B cell (primary cell): Measurements from ENCODE around the gene AIF1. TPM values are rescaled to one million over a fixed set of nuclear protein-coding genes. Genes with fewer than 3 reads are reported as not detected.

Experiments
- ATAC-seq: fragments of 200-7000 bp; cut with Tn5 transposase; one replicate; pipeline ENCODE4 v1.10.0; 2021; ENCODE audit warnings: low read depth, mild to moderate bottlenecking, moderate number of reproducible peaks, moderate library complexity
- CTCF ChIA-PET: fragments of 350-600 bp; sonication (Branson Sonifier 250); formaldehyde crosslinking; loops from one replicate; lab custom pipeline; 2021; ENCODE audit warnings: antibody characterized with exemption, inconsistent platforms; lab: Charles Lee
- POLR2A ChIA-PET: fragments of 350-600 bp; sonication (Branson Sonifier 250); formaldehyde crosslinking; loops from one replicate; lab custom pipeline; 2021; ENCODE audit warnings: antibody characterized with exemption; lab: Charles Lee
- DNase-seq: peaks from one replicate; pipeline ENCODE4 v3.0.0; 2013
- H2AFZ ChIP-seq: 2 replicates; pipeline ENCODE4 v1.6.1; 2012; ENCODE audit warnings: mild to moderate bottlenecking, low read depth, low read length; ENCODE audit not compliant: insufficient read depth, poor library complexity, severe bottlenecking
- H3K27ac ChIP-seq, 2 donors: 1 replicate in 1 of 2; 2 replicates in 1 of 2; pipeline ENCODE4 v1.5.1; 2012 to 2013; ENCODE audit warnings: low read length in 2 of 2, mild to moderate bottlenecking in 2 of 2, moderate library complexity in 1 of 2
- H3K27me3 ChIP-seq, 4 experiments: fragments of 200-600 bp in 1 of 4; sonication (generic) in 1 of 4; replicated peaks in 1 of 4; 1 replicate in 2 of 4; 2 replicates in 2 of 4; pipeline versions ENCODE4 v1.6.1 to v1.7.0; 2013 to 2016; ENCODE audit warnings: low read length in 3 of 4, mild to moderate bottlenecking in 2 of 4, mixed read lengths in 1 of 4, moderate library complexity in 1 of 4; ENCODE audit not compliant: insufficient read depth in 4 of 4, control insufficient read depth in 3 of 4; ENCODE audit errors: control extremely low read depth in 1 of 4
- H3K36me3 ChIP-seq, 2 experiments: replicated peaks in 1 of 2; 1 replicate in 1 of 2; 2 replicates in 1 of 2; pipeline versions ENCODE4 v1.6.1 to v1.7.1; 2013; ENCODE audit warnings: low read length in 1 of 2; ENCODE audit not compliant: insufficient read depth in 2 of 2, control insufficient read depth in 1 of 2; ENCODE audit errors: control extremely low read depth in 1 of 2, extremely low read depth in 1 of 2
- H3K4me1 ChIP-seq, 2 donors: fragments of 200-600 bp in 1 of 2; sonication (generic) in 1 of 2; 1 replicate in 1 of 2; 2 replicates in 1 of 2; pipeline versions ENCODE4 v1.5.1 to v1.6.1; 2013 to 2017; ENCODE audit warnings: low read length in 2 of 2; ENCODE audit not compliant: control insufficient read depth in 2 of 2, insufficient read depth in 2 of 2
- H3K4me2 ChIP-seq: replicated peaks from 2 replicates; pipeline ENCODE3; 2012; ENCODE audit warnings: mild to moderate bottlenecking, low read depth, low read length; ENCODE audit not compliant: poor library complexity, severe bottlenecking
- H3K4me3 ChIP-seq, 5 experiments: fragments of 200-600 bp in 1 of 5; sonication (generic) in 1 of 5; 1 replicate in 3 of 5; 2 replicates in 2 of 5; pipeline versions ENCODE4 v1.5.1 to v1.7.0; 2011 to 2016; ENCODE audit warnings: low read length in 4 of 5, mild to moderate bottlenecking in 4 of 5, low read depth in 2 of 5, control low read depth in 1 of 5, moderate library complexity in 1 of 5; ENCODE audit not compliant: insufficient read depth in 1 of 5; ENCODE audit errors: control extremely low read depth in 1 of 5, extremely low read depth in 1 of 5
- H3K79me2 ChIP-seq: fragments of 200-600 bp; sonication (generic); one replicate; pipeline ENCODE4 v1.6.0; 2016; ENCODE audit warnings: low read length; ENCODE audit not compliant: control insufficient read depth, insufficient read depth
- H3K9ac ChIP-seq: fragments of 200-600 bp; sonication (generic); 2 replicates; pipeline ENCODE4 v1.6.1; 2017; ENCODE audit warnings: mild to moderate bottlenecking, low read length, moderate library complexity
- H3K9me3 ChIP-seq, 3 donors: one replicate each; pipeline versions ENCODE4 v1.6.1 to v1.7.1; 2013; ENCODE audit warnings: low read length in 2 of 3; ENCODE audit not compliant: control insufficient read depth in 2 of 3, insufficient read depth in 1 of 3; ENCODE audit errors: control extremely low read depth in 1 of 3
- H4K20me1 ChIP-seq: 2 replicates; pipeline ENCODE4 v1.6.0; 2012; ENCODE audit warnings: mild to moderate bottlenecking, low read length; ENCODE audit not compliant: insufficient read depth, control insufficient read depth, poor library complexity, severe bottlenecking
- H3K27ac Mint-ChIP-seq: one replicate; pipeline ENCODE4 v1.8.0; 2021; ENCODE audit warnings: mixed read lengths
- H3K27me3 Mint-ChIP-seq: one replicate; pipeline ENCODE4 v1.8.0; 2021; ENCODE audit warnings: mixed read lengths
- H3K4me1 Mint-ChIP-seq: one replicate; pipeline ENCODE4 v1.8.0; 2021; ENCODE audit warnings: mixed read lengths
- H3K4me3 Mint-ChIP-seq: one replicate; pipeline ENCODE4 v1.8.0; 2021; ENCODE audit warnings: mixed read lengths
- H3K9me3 Mint-ChIP-seq: one replicate; pipeline ENCODE4 v1.8.0; 2022; ENCODE audit warnings: mixed read lengths; ENCODE audit not compliant: insufficient read depth
- EZH2 ChIP-seq: IDR thresholded peaks from 2 replicates; pipeline ENCODE4 v1.6.1; 2012; ENCODE audit warnings: borderline replicate concordance, low read depth, mild to moderate bottlenecking, moderate library complexity, low read length; ENCODE audit not compliant: insufficient read depth, poor library complexity, severe bottlenecking
- WGBS: methylation state at CpG from one replicate; pipeline ENCODE4 v1.1.5; 2013; ENCODE audit warnings: missing lambda C conversion rate; ENCODE audit not compliant: insufficient coverage; 5-methylcytosine and 5-hydroxymethylcytosine counted together
- intact Hi-C: fragments of 100-400 bp; cut with micrococcal nuclease; formaldehyde crosslinking; loops from one replicate; pipeline ENCODE4 v1.10.0; 2022
- polyA plus RNA-seq: library from polyadenylated mRNA; depleted of rRNA; stranded (reverse); fragments of >200 nt; gene quantifications from 2 replicates; pipeline ENCODE4 v1.2.3, GENCODE V29; 2012
- total RNA-seq, 2 donors: library from RNA; stranded (reverse); fragments of 120-200 nt in 1 of 2; gene quantifications; 1 replicate in 1 of 2; 2 replicates in 1 of 2; pipeline versions ENCODE4 v1.2.3 to v1.2.4, GENCODE V29; 2013 to 2022
- TF ChIP-seq, protein P1 (sequence below): fragments of 200-600 bp; IDR thresholded peaks from one replicate; pipeline ENCODE4 v1.8.0; 2022; ENCODE audit warnings: antibody characterized with exemption, mild to moderate bottlenecking

Gene AIF1
- total and polyA plus RNA-seq, 2 donors (not counting 1 experiment from before 2014, with no cell fraction given): 1.3 to 7.5 TPM

- peak; percentile 84 for ATAC-seq
Measured at GRCh38 chr6:31619805-31620585, 5.0 kb downstream of the AIF1 start.

More at GRCh38 chr6:31619805-31620585, 5.0 kb downstream of the AIF1 start:
- no peaks in the 10 kb centered on the region for H3K9me3 Mint-ChIP-seq
- POLR2A ChIA-PET: interaction anchor here (0.6 to 1.7 kb wide), 9 partner anchors 32 to 215 kb away, joined by 3 to 7 read pairs (median 5); partner anchors contain the start of genes ATP6V1G2, BAG6, C6orf47 and DDX39B
- peaks cover 19% of the 10 kb centered on the region for H3K79me2 ChIP-seq
- H4K20me1 ChIP-seq: peaks cover 6% of the 10 kb centered on the region
- H3K27ac Mint-ChIP-seq: peak overlapping the region; percentile 95
- H3K4me3 ChIP-seq: peak overlapping the region; percentile 8 to 90 (median 84)
- intact Hi-C loops: loop anchor here (1.0 to 5.0 kb wide), 9 partner anchors 22 to 337 kb away; partner anchors contain the start of genes BAG6, EHMT2, LSM2 and NELFE
- WGBS: 0% methylated on average over 44 of the region's 50 CpGs
- peaks cover 4 to 26% of the 10 kb centered on the region in 2 experiments for H3K36me3 ChIP-seq
- peak overlapping the region; percentile 86 for H3K4me3 Mint-ChIP-seq
- peaks cover 0 to 6% (median 0%) of the 10 kb centered on the region in 3 donors for H3K9me3 ChIP-seq
- no peaks in the 10 kb centered on the region for H3K27me3 Mint-ChIP-seq
- peak overlapping the region; percentile 90 for H3K9ac ChIP-seq
- peak overlapping the region; percentile 97 to 99 for H3K27ac ChIP-seq
- H3K27me3 ChIP-seq: no peaks in the 10 kb centered on the region
- CTCF ChIA-PET: interaction anchor here (0.8 to 2.3 kb wide), 3 partner anchors 22 to 69 kb away, joined by 5 to 9 read pairs (median 5); partner anchors contain the start of gene NCR3
- DNase-seq: peak; percentile 99
- peaks cover 26 to 35% of the 10 kb centered on the region in 2 donors for H3K4me1 ChIP-seq
- TF ChIP-seq, protein P1, sequence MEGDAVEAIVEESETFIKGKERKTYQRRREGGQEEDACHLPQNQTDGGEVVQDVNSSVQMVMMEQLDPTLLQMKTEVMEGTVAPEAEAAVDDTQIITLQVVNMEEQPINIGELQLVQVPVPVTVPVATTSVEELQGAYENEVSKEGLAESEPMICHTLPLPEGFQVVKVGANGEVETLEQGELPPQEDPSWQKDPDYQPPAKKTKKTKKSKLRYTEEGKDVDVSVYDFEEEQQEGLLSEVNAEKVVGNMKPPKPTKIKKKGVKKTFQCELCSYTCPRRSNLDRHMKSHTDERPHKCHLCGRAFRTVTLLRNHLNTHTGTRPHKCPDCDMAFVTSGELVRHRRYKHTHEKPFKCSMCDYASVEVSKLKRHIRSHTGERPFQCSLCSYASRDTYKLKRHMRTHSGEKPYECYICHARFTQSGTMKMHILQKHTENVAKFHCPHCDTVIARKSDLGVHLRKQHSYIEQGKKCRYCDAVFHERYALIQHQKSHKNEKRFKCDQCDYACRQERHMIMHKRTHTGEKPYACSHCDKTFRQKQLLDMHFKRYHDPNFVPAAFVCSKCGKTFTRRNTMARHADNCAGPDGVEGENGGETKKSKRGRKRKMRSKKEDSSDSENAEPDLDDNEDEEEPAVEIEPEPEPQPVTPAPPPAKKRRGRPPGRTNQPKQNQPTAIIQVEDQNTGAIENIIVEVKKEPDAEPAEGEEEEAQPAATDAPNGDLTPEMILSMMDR: no peak
- no peak for TF ChIP-seq EZH2
- H3K4me2 ChIP-seq: peak overlapping the region; percentile 90
- peak overlapping the region; percentile 76 for H2AFZ ChIP-seq
- H3K4me1 Mint-ChIP-seq: peaks cover 45% of the 10 kb centered on the region
